ENCODE results near the gene ZFAND2B.

The ZFAND2B gene

DNA sequence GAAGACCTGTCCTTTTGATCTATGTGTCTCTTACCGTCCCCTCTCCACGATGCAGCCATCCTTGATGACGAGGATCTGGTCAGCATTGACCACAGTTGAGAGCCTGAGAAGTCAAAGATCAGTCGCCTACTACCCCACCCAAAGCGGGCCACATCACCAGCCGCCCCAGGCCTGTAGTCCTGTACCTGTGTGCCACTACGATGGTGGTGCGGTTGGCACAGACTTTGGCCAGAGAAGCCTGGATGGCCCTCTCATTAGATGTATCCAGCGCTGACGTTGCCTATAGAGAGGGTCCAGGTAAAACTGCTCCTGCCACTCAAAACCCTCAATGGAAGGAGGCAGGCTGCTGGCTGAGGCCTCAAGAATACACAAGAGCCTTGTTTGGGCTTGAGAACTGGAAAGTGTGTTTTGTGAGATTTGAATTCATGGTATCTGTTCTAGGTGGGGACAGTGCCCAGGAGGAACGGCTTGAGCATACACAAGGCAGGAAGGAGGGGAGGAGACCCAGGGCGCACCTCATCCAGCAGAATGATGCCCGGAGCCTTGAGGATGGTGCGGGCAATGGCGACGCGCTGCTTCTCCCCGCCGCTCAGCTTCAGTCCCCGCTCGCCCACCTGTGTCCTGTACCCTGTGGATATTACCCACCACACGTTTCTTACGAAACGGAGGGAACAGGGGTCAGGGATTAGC lies 3.8 kb downstream of the ZFAND2B start:
- Histone ChIP-seq H3K27me3 (replicated peaks; ENCODE audit: control insufficient read depth, insufficient read depth, low read length) (no peaks in the 10 kb centered on the region), H3K36me3 (ENCODE audit: control insufficient read depth, insufficient read depth, low read length) (peaks cover 15% of the 10 kb centered on the region)

DNA sequence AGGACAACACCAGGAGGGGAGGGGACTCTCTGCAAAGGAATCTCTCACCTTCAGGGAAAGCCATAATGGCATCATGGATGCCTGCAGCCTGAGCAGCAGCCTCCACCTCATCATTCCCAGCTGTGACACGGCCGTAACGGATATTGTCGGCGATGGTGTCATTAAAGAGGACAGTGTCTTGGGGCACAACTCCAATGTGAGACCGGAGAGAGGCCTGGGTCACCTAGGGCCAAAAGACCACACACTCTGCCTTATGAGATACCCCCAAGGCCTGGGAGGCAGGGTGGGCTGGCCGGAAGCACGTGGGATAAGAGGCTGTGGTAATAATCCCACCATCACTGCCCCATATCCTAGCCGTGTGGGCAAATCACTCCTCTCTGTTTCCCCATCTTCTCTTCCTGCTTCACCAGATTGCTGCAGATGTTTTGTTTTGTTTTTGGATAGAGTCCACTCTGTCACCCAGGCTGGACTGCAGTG lies 4.3 kb downstream of the ZFAND2B start:
- no peak for DNase-seq (ENCODE audit: extremely low read depth, insufficient read length)
- H3K4me3 ChIP-seq (replicated peaks; ENCODE audit: low read depth, low read length) = no peak overlapping the region
- peaks cover 15% of the 10 kb centered on the region for H3K36me3 ChIP-seq (ENCODE audit: control insufficient read depth, insufficient read depth, low read length)
- TF ChIP-seq, protein P1, sequence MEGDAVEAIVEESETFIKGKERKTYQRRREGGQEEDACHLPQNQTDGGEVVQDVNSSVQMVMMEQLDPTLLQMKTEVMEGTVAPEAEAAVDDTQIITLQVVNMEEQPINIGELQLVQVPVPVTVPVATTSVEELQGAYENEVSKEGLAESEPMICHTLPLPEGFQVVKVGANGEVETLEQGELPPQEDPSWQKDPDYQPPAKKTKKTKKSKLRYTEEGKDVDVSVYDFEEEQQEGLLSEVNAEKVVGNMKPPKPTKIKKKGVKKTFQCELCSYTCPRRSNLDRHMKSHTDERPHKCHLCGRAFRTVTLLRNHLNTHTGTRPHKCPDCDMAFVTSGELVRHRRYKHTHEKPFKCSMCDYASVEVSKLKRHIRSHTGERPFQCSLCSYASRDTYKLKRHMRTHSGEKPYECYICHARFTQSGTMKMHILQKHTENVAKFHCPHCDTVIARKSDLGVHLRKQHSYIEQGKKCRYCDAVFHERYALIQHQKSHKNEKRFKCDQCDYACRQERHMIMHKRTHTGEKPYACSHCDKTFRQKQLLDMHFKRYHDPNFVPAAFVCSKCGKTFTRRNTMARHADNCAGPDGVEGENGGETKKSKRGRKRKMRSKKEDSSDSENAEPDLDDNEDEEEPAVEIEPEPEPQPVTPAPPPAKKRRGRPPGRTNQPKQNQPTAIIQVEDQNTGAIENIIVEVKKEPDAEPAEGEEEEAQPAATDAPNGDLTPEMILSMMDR (IDR thresholded peaks at IDR 0.05; ENCODE audit: insufficient read depth, low read length, poor library complexity, severe bottlenecking) = no peak
- no peaks in the 10 kb centered on the region for H3K27me3 ChIP-seq (replicated peaks; ENCODE audit: control insufficient read depth, insufficient read depth, low read length)

More for the DNA sequence above, 3.8 kb downstream of the ZFAND2B start:
- H3K4me3 ChIP-seq (replicated peaks; ENCODE audit: low read depth, low read length) = no peak overlapping the region
- DNase-seq (ENCODE audit: extremely low read depth, insufficient read length) = no peak
- TF ChIP-seq, protein P1 (IDR thresholded peaks at IDR 0.05; ENCODE audit: insufficient read depth, low read length, poor library complexity, severe bottlenecking) = no peak

DNA sequence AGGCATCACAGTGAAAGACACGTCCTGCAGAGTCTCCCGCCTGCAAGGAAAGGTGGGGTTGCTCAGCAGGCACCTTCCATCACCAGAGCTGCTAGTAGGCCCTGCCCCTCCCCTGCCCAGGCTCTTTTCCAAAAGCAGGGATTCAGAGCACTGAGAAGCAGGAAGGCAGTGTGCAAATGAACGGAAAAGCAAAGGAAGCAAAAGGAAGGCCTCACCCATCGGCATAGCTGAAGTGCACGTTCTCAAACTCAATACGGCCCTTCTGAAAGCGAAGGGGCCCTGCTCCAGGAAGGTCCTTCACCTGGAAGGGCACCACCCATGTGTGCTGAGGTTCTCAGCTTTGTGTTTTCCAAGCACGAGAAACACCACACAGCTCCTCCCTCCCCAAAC lies 6.4 kb downstream of the ZFAND2B start:
- peaks cover 17% of the 10 kb centered on the region for H3K36me3 ChIP-seq (ENCODE audit: control insufficient read depth, insufficient read depth, low read length)
- TF ChIP-seq, protein P1 (IDR thresholded peaks at IDR 0.05; ENCODE audit: insufficient read depth, low read length, poor library complexity, severe bottlenecking) = no peak
- no peaks in the 10 kb centered on the region for H3K27me3 ChIP-seq (replicated peaks; ENCODE audit: control insufficient read depth, insufficient read depth, low read length)
- DNase-seq (ENCODE audit: extremely low read depth, insufficient read length) = no peak
- H3K4me3 ChIP-seq (replicated peaks; ENCODE audit: low read depth, low read length) = no peak overlapping the region

DNA sequence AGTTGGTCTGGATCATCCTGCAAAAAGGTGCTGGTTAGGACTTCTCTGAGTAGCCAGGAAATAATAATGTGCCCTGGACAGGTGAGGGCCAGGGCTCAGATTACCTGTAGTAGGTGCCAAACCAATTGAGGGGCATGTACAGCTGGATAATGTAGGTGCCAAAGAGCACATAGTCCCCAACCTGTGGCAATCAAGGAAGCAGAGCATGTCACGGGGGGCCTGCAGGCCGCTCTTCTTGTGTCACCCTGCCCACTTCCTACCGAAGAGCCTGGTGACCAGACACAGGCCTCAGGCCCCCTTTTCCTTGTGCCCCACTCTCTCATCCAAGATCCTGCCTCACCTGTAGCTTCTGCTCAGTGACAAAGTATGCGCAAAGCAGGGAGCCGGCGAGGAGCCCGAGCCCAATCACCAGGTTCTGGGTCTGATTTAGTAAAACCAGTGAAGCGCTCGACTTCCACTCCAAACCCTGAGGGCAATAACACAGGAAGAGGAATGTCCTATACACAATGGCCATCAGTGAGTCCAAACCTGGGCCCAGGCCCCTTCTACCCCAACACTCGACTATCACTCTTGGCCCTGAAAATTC lies 7.0 kb downstream of the ZFAND2B start:
- peaks cover 15% of the 10 kb centered on the region for H3K36me3 ChIP-seq (ENCODE audit: control insufficient read depth, insufficient read depth, low read length)
- no peak overlapping the region for H3K4me3 ChIP-seq (replicated peaks; ENCODE audit: low read depth, low read length)
- TF ChIP-seq, protein P1 (IDR thresholded peaks at IDR 0.05; ENCODE audit: insufficient read depth, low read length, poor library complexity, severe bottlenecking) = no peak
- no peak for DNase-seq (ENCODE audit: extremely low read depth, insufficient read length)
- H3K27me3 ChIP-seq (replicated peaks; ENCODE audit: control insufficient read depth, insufficient read depth, low read length) = no peaks in the 10 kb centered on the region

DNA sequence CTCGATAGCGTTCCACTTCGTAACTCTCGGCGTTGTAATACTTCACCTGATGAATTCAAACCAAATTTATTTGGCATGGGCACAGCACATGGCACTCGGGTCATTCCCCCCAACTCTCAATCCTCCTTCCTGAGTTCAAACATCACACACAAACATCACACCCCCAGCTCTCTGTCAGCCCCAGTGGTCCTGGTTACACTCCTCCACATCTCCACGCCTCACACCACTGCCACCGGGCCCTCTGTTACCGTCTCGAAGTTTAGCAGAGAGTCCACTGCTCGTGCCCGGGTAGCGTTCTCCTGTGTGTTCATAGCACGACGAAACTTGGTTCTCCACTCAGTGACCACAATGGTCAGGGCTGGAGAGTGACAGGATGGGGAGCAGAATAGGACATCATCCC lies 7.6 kb downstream of the ZFAND2B start:
- TF ChIP-seq, protein P1 (IDR thresholded peaks at IDR 0.05; ENCODE audit: insufficient read depth, low read length, poor library complexity, severe bottlenecking) = no peak
- H3K27me3 ChIP-seq (replicated peaks; ENCODE audit: control insufficient read depth, insufficient read depth, low read length) = no peaks in the 10 kb centered on the region
- no peak overlapping the region for H3K4me3 ChIP-seq (replicated peaks; ENCODE audit: low read depth, low read length)
- no peak for DNase-seq (ENCODE audit: extremely low read depth, insufficient read length)
- H3K36me3 ChIP-seq (ENCODE audit: control insufficient read depth, insufficient read depth, low read length) = peaks cover 12% of the 10 kb centered on the region

All from GM06990 (cell line).